Esophagus muscularis mucosa (tissue), 4 donors: ENCODE measurements around the gene NUTF2.

Source experiments
- EP300 ChIP-seq: sonication (generic); formaldehyde crosslinking; IDR thresholded peaks from one replicate; pipeline ENCODE4 v1.6.1; 2017; ENCODE audit warnings: antibody characterized with exemption
- POLR2AphosphoS5 ChIP-seq, 2 donors: sonication (generic); formaldehyde crosslinking; IDR thresholded peaks; one replicate each; pipeline ENCODE4 v1.6.1; 2017; ENCODE audit warnings: antibody characterized with exemption in 2 of 2
- TF ChIP-seq, protein P1 (sequence below), 3 experiments: fragments of 200-600 bp in 2 of 3; fragments of 450-650 bp in 1 of 3; sonication (generic) in 2 of 3; IDR thresholded peaks; one replicate each; pipeline ENCODE4 v1.5.1; 2017 to 2019; ENCODE audit warnings: antibody characterized with exemption in 3 of 3, mild to moderate bottlenecking in 2 of 3, moderate library complexity in 1 of 3

DNA sequence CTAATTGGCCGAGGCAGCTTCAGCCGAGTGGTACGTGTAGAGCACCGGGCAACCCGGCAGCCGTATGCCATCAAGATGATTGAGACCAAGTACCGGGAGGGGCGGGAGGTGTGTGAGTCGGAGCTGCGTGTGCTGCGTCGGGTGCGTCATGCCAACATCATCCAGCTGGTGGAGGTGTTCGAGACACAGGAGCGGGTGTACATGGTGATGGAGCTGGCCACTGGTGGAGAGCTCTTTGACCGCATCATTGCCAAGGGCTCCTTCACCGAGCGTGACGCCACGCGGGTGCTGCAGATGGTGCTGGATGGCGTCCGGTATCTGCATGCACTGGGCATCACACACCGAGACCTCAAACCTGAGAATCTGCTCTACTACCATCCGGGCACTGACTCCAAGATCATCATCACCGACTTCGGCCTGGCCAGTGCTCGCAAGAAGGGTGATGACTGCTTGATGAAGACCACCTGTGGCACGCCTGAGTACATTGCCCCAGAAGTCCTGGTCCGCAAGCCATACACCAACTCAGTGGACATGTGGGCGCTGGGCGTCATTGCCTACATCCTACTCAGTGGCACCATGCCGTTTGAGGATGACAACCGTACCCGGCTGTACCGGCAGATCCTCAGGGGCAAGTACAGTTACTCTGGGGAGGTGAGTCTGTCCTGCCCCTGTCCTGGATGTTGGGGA is 62.5 kb downstream of the NUTF2 start:
- TF ChIP-seq, protein P1, sequence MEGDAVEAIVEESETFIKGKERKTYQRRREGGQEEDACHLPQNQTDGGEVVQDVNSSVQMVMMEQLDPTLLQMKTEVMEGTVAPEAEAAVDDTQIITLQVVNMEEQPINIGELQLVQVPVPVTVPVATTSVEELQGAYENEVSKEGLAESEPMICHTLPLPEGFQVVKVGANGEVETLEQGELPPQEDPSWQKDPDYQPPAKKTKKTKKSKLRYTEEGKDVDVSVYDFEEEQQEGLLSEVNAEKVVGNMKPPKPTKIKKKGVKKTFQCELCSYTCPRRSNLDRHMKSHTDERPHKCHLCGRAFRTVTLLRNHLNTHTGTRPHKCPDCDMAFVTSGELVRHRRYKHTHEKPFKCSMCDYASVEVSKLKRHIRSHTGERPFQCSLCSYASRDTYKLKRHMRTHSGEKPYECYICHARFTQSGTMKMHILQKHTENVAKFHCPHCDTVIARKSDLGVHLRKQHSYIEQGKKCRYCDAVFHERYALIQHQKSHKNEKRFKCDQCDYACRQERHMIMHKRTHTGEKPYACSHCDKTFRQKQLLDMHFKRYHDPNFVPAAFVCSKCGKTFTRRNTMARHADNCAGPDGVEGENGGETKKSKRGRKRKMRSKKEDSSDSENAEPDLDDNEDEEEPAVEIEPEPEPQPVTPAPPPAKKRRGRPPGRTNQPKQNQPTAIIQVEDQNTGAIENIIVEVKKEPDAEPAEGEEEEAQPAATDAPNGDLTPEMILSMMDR (IDR thresholded peaks at IDR 0.05), result no peak
- TF ChIP-seq POLR2AphosphoS5 (IDR thresholded peaks at IDR 0.05) (no peak), EP300 (no peak)
